Stimulated activated CD4-positive, alpha-beta T cell treated with anti-CD3 and anti-CD28 coated beads, Interleukin-2, amount 100 ng/mL, for 24 hours (primary cell): ENCODE results near the gene TLE7.

ENCODE experiments used
- DNase-seq, 2 donors: peaks; one replicate each; pipeline ENCODE4 v3.0.0-alpha.2; 2020

The TLE7 gene

DNA sequence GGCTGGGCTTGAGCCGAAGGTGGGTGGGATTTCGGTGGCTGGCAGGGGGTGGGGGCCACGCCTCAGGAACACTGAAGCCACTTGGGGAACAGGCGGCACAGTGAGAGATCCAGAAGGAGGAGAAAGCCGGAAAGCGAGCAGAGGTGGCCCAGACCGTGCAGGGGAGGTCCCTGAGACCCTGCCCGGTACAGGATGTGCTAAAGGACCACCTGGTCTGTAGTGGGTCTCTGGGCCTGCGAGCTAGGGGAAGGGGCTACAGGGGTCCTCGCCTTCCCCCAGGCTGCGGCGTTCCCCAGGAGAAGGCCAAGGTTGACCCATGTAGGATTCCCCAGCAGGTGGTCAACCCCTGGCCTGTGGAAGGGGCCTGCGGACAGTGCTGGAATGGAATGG is at the start of gene TLE7:
Gene TLE7, minus strand, starts transcription at position 4 of the 390 bp plus-strand sequence. CDS start 8,730 bp downstream, outside the sequence.
- DNase-seq: no peak

DNA sequence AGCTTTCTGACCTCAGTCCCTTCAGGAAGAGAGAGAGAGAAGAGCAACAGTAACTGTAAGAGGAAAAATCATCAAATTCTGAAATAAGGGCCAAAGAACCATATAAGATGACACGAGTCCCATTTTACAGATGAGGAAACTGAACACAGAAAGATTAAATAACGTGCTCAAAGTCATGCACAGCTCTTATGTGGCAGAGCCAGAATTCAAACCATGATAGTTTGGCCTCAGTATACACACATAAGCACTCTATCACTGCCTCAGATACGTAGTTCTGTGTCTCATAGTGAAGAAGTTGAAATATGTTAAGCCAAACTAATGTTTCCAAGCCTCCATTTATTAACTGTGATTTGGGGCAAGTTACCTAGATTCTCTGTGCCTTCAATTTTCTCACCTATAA is 49.2 kb upstream of the TLE7 start:
- no peak for DNase-seq

DNA sequence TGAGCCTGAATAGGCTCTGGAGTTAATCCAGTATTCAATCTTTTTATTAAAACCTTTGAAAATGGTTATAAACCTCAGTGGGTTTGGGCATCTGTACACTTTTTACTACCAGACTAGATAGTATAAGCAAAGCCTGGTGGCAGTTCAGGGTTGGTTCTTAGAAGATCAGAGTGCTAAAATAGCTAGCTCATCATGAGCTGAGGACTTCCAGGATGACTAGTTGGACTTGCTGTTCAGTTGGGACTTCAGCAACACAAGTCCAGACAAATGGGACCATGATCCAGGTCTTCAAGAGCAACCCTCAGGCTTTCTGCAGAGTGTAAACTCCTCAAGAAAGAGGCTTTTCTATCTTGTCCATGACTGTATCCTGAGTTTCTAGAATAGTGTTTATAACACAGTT is 48.5 kb upstream of the TLE7 start:
- DNase-seq: no peak

DNA sequence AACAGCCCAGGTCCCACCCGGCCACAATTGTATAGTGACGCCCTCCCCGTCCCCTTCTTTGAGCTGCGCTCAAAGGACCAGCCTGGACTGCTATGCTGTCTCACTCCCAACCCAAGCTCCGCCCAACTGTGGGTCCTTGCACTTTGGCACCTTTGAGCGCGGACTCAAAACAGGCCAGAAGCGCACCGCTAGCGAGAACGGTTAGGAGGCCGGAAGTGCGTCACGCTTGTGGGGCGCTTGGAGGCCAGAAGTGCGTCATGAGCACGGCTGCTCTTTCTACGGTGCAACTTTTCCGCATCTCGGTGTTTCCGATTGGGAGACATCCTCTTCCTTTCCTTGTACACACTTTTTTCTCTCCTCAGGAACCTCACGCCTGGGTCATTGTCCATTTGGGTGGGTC is 47.3 kb upstream of the TLE7 start, which contains the start of gene ZNF19:
Gene ZNF19, minus strand, starts transcription at position 203 of the 400 bp plus-strand sequence. CDS start 7,210 bp downstream, outside the sequence.
- DNase-seq: no peak

DNA sequence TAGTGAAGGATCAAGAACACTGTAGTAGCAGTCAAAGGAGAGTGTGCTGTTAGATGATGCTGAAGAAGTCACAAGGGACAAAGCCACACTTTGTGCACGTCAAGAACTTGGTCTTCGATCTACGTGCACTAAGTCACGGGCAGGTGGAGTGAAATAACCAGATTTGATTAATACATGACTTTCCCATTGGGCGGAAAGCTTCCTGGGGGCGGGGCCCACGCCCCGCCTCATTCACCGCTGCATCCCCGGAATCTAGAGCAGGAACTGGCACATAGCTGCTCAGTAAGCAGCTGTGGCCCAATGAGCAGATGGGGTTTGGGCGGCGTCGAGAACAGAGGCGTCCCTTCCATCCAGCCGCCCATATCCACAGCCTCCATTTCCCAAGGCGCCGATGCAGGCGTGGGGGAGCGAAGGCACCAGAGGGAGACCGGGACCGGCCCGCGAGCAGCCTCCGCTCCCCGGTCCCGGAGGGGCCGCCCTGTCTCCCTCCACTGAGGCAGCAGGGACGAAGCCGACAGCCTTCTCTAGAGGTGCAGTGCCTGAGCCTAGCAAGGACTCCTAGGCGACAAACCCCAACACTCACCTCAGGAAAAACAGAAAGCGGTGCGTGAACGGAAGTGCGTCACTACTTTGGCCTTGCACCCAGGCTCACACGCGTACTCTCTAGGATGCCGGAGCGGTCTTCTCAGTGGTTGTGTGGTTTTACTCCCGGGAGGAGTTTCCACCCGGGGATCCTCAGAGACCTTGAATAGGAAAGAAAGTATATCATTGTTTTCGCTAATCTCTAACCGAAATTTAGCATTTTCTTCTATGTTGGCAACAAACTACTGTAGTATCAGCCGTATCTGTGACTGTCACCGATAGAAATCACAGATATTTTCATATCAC is 42.4 kb upstream of the TLE7 start:
- peak; percentile 77 to 78 for DNase-seq

DNA sequence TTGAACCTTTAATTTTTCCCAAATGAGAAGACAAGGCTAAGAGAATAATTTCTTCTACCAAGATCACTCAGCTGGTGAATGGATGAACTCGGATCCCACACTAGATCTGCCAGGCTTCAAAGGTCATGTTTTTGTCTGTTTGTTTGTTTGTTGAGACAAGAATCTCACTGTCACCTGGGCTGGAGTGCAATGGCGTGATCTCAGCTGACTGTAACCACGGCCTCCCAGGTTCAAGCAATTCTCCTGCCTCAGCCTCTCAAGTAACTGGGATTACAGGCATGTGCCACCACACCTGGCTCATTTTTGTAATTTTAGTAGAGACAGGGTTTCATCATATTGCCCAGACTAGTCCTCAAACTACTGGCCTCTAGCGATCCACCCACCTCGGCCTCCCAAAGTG is 40.7 kb upstream of the TLE7 start:
- no peak for DNase-seq

DNA sequence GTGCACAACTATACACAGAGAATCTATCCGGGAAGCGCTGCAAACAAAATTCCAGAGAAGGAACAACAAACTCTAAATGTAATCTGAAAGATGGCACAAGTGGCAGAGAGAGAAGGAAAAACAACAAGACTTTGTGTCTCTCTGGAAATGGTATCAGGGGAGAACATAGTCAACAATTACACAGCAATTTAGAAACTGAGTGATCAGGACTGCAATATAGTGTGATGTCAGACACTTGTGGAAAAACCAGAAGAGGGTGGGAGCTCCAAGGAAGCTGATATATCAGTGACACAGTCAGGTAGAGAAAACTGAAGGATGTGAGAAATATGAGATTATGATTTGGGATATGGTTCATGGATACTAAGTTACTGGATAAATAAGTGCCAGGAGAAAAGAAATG is 39.1 kb upstream of the TLE7 start:
- DNase-seq: no peak

DNA sequence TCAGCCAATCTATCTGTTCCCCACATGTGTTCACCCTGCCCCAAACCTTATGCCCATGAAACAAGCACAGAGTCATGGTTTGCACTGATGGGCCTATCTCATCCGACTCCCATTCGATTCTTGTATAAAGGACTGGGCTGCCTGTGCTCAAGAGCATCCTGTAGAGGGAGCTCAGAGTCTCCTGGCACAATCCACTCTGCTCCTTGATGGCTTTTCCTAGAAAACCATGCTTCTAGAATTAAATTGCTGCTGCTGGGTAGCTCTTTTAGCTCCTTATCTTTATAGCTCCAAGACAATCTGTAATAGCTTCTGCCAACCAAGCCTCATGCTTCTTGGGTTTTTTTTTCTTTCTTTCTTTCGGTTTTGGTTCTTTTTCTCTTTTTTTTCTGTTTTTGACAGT is 37.6 kb upstream of the TLE7 start:
- DNase-seq: no peak

DNA sequence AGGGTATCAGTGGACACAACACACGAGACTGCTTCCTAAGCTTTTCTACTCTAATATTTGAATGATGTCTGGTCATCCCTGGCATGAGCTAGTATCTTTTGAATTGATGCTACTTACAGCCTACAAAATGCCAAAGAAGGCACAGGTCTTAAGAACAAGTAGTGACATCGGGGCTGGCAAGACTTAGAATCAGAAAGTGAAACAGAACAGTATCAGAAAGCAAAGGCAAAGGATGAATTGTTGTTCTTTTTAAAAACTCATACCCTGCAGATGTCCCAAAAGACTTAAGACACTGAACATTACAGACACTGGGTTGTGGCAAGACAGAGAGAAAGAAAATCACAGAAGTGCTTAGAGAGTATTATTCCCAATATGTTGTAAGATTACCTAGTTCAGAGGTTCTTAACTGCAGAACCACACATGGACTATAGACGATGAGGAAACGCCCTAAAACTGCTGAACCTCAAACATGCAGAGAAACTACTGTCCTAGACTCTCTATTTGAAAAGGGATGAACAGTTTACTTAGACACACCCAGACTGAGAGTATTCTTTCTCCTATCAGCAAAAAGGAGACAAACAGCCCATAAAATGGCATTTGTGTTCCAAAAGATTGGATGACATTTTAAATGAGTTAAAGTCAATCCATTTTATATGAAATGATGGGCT is 34.7 kb upstream of the TLE7 start:
- DNase-seq: no peak

DNA sequence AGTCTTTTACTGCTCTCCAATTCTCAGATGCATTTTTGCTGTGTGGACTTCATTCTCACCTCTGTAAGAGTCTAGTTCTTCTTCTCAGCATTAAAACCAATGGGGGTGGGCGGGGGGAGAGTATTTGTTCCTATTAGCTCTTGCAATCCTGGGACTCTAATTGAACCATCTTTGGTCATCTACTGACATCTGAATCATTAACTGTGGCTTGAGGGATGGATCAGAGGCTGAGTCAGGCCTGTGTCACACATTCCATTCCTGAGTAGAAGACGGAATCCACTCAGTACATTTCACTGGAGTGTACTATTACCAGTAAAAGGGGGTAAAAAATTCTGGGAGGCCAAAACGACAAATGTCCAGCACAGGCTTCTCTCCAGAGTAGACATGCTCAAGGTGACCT is 33.0 kb upstream of the TLE7 start:
- no peak for DNase-seq

DNA sequence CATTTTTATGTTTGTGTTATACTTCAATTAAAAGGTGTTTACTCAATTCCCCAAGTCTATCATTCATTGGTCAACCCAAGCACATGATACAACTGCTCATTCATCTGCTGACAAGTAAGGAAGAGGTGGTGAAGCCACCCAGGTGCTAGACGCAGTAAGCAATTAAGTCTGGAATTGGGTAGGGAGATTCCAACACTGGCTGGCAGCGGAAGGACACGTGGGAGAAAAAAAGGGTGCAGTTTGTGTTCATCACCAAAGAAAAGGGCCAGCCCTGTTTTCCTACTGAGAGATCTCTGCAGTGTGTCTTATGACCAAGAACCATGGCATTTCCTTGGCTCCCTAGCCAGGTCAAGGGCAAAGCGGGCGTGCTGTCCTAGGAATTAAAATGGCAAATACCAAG is 32.0 kb upstream of the TLE7 start:
- no peak for DNase-seq

DNA sequence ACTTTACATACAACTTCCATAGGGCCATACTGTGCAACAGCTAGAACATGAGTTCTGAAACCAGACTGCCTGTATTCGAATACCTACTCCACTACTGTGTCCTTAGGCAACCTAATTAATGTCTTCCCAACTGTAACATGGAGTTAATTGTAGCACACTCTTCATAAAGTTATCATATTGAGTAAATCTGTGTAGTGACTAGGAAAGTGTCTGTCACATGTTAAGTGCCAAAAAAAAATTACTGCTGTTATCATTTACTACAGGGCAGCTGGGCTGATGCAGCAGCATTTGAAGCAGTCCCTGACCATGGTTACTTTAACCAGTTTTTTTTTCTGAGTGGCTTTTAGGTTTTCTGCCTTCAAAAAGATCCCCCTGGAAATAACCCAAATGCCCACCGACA is 31.1 kb upstream of the TLE7 start:
- no peak for DNase-seq

DNA sequence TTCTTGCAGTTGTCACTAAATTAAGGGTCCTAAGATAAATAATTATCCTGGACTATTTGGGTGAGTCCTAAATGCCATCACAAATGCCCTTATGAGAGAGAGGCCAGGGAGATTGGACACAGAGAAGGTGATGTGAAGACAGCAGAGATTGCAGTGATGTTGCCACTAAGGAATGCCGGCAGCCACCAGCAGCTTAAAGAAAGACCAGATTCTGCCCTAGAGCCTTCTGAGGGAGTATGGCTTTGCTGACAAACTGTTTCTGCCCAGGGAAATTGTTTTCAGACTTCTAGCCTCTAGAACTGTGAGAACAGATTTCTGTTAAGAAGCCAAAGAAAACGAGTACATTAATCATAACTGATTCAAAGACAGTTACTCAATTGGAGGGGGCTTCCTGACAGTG is 30.2 kb upstream of the TLE7 start:
- DNase-seq: no peak

DNA sequence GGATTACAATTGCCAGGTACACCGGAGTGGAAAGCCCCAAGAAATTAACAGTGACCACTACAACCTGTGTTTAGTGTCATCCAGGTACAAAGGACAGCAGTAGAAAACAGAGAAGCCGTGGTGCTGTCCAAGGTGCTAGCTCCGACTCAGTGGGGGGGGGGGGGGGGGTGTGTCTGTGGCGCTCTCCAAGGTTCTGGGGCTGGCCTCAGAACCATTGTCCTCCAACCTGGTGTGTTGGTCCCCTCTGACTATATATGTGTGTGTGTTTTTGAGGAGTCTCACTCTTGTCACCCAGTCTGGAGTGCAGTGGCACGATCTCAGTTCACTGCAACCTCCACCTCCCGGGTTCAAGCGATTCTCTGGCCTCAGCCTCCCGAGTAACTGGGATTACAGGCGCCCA is 26.0 kb upstream of the TLE7 start:
- peak; percentile 34 to 44 for DNase-seq

DNA sequence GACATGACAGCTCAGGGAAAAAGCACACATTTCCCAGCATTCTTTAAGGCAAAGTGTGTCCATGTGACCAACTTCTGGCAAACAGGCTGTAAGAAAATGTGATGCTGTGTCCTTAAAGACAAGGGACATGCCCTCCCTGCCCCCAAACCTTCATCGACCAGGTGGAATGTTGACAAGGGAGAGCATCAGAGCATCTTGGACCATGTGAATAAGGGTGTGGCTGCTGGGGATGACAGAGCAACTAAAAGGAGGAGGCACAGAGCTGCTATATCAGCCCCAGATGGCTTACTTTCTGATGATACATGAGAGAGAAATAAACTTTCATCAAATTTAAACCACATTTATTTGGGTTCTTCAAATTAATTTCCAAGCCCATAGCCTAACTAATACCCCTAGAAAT is 22.4 kb upstream of the TLE7 start:
- no peak for DNase-seq

DNA sequence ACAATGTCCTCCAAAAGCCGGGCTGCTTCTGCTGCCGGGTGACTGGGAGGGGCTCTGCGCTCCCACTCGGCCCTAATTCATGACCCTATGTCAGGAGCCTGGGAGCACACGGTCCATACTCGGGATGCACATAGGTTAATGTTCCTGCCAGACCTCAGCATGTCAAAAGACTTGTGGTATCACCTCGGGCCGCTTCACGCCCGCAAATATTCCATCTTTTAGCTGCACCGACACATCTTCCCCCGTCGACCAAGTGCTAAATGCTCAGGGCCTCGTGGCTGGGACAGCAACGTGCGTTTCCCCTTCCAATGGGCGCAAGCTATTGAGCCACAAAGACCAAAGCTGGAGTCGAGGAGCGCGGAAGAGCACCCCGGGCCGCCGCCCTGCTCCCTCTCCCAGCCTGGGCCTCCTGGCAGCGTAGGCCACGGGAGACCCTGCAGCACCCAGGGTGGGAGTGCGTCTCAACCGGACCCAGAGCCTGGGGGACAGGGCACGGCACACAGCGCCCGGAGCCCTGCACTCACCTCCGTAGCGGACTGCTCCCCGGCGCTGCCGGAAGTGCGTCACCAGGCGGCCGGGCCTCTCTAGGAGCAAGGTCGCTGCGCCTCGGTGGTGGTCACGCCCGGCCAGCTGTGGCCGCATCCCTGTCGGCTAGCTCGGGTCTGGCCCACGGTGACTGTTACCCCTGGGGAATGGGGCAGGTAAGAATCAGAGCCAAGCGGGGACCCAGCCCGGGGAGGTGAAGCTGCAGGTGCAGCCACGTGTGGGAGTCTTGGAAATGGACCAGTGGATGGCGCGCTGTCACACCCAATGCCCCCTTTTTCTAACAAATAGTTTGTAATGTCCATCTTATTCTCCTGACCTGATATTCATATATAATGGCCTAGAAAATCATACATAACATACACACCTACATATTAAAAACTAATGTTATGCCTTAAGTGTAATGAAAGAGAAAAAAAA is 20.1 kb upstream of the TLE7 start, which contains the start of gene ZNF23:
Gene ZNF23, minus strand, starts transcription at position 562 of the 963 bp plus-strand sequence. CDS start 5,451 bp downstream, outside the sequence.
- peak; percentile 80 to 82 for DNase-seq

DNA sequence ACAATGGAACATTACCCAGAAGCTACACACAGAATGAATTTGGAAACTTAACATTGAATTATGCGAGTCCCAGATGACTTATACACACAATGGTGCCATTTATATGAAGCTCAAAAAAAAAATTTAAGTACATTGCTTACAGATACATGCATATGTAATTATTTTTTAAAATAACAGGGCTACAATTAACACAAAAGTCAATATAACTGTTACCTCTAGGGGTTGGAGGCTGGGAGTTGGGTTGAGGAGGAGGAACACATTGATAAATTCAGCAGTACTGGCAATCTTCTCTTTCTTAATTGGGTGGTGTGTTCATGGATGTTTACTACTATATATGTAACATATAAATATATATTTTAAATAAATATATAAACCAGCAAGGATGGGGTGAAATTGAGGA is 19.1 kb upstream of the TLE7 start:
- no peak for DNase-seq

DNA sequence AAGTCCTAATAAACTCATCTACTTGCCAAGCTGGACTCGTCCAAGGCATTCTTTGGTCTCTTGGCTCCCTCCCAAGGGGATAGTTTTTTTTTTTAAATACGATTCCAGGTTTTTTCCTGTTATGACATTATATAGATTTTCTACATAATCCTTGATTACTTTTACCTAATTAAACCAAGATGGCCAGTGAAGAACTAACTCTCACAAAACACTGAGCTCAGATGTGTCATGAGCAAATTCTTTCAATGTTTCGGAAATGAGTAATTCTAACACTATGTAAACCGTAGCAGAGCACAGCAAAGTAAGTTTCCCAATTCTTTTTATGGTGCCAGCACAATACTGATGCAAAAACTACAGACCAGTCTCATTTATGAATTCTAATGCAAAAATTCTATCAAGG is 18.4 kb upstream of the TLE7 start:
- DNase-seq: no peak

DNA sequence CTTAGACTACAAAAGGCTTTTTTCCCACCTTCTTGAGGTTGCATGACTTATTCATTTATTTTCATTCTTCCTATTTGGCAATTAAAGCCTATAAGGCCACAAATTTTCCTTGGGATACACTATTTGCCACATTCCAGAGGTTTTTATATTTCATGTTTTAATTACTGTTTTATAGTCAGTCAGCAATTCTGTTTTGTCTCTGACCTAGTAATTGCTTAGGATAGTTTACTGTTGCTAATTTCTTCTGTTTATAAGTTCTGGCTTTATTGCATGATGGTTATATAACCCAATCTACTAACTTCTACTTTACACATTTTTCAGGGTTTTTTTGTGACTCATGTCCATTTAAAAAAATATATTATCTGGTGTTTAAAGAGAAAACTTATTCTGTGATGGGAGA is 17.7 kb upstream of the TLE7 start:
- no peak for DNase-seq

DNA sequence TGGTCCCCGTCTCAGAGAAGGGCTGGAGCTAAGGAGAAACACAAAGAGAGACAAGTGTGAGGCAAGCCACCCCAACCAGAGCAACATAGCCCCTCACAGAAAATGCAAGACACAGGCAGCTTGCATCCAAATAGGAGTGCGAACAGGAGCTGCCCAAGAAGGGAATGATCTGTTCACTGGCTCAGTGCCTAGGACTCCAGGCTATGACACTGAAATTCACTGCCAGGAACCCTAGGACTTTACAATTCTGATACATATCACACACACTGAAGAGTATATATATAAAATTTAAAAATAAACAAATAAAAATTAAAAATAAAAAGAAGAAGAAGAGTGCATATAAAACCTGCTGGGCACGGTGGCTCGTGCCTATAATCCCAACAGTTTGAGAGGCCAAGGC is 14.9 kb upstream of the TLE7 start:
- no peak for DNase-seq

DNA sequence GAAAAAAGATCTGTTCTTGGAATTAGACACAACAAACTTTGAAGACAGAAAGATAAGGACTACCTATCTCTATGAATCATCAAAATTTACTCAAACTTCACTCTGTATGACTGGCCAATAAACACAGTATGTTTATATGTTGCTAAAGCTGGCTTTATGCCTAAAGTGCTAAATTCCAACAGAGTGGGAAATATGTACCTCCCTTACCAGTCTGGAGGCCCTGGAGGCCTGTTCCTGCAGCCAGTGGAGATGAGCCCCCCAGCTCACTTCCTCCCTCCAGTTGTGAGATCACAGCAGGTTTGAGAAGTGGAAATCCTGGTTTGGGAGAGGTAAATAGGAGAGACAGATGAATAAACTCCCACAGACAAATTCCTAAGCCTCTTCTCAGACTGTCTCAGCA is 11.2 kb upstream of the TLE7 start:
- DNase-seq: no peak

DNA sequence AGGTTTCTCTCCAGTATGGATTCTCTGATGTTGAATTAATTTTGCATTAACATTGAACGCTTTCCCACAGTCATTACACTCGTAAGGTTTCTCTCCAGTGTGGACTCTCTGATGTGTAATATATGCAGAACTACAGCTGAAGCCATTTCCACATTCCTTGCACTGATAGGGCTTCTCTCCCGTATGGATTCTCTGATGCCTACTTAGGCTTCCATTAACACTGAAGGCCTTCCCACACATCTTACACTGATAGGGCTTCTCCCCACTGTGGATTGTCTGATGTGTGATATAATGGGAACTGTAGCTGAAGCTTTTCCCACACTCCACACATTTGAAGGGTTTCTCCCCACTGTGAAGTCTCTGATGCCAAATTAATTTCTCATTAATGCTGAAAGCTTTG is 7.2 kb upstream of the TLE7 start:
- DNase-seq: no peak

DNA sequence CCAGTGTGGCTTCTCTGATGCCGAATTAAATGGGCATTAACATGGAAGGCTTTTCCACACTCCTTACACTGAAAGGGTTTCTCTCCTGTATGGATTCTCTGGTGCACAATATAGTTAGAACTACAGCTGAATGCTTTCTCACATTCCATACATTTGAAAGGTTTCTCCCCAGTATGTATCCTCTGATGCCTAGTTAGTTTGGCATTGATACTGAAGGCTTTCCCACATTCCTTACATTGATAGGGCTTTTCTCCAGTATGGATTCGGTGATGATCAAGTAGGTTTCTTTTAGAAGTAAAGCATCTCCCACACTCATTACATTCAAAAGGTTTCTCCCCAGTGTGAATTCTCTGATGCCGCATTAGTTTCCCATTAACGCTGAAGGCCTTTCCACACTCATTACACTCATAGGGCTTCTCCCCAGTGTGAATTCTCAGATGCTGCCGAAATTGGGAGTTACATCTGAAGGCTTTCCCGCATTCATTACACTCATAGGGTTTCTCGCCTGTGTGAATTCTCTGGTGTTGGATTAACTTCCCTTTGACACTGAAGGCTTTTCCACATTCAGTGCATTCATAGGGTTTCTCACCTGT is 6.5 kb upstream of the TLE7 start:
- DNase-seq: no peak
